ENCODE measurements around the gene GAK. TPM values are rescaled to one million over a fixed set of nuclear protein-coding genes. Genes with fewer than 3 reads are reported as not detected.

Gene GAK
- total RNA-seq, 1 donor from 2014 or later = 19.8 TPM

GRCh38 chr4:951594-952468 lies 19.7 kb upstream of the GAK start:
- no peaks in the 10 kb centered on the region for H3K9me3 ChIP-seq (ENCODE audit: control insufficient read depth in 3 of 3, low read length in 3 of 3)
- no peak overlapping the region for H3K4me3 ChIP-seq (ENCODE audit: low read length in 3 of 3)
- H3K4me1 ChIP-seq (ENCODE audit: control insufficient read depth in 3 of 3, insufficient read depth in 3 of 3, low read length in 3 of 3) = peaks cover 0 to 6% (median 5%) of the 10 kb centered on the region in 3 donors
- H3K9ac ChIP-seq (ENCODE audit: low read depth in 1 of 3, low read length in 3 of 3) = no peak overlapping the region
- H3K27ac ChIP-seq (ENCODE audit: low read depth, low read length) = no peak overlapping the region
- no peaks in the 10 kb centered on the region for H3K27me3 ChIP-seq (ENCODE audit: control insufficient read depth in 3 of 3, insufficient read depth in 3 of 3, low read length in 3 of 3)
- H3K36me3 ChIP-seq (ENCODE audit: control insufficient read depth in 3 of 3, insufficient read depth in 3 of 3, low read length in 3 of 3) = peaks cover 13 to 23% (median 15%) of the 10 kb centered on the region in 3 donors

DNA sequence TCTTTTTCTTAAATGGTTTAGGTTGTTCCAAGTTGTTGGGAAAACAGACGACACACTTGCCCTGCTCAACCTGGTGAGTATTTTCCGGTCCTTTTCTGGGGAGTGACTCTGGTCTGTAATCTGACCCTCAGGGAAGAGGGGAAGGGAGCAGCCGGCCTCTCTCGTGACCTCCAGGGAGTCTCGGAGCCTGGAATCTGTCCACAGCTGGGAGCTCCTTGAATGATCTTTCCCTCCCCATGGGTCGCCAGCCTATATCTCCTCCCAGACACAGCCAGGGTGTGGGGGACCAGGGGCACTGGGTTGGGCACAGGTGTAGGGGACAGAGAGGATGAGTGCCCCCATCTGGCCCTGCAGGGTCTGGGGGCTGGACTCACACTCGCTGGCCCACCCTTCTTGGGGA lies 19.1 kb upstream of the GAK start:
- Histone ChIP-seq H3K9ac (ENCODE audit: low read depth in 1 of 3, low read length in 3 of 3) (no peak overlapping the region), H3K4me3 (ENCODE audit: low read length in 3 of 3) (no peak overlapping the region), H3K36me3 (ENCODE audit: control insufficient read depth in 3 of 3, insufficient read depth in 3 of 3, low read length in 3 of 3) (peaks cover 13 to 23% (median 15%) of the 10 kb centered on the region in 3 donors), H3K27me3 (ENCODE audit: control insufficient read depth in 3 of 3, insufficient read depth in 3 of 3, low read length in 3 of 3) (no peaks in the 10 kb centered on the region), H3K9me3 (ENCODE audit: control insufficient read depth in 3 of 3, low read length in 3 of 3) (no peaks in the 10 kb centered on the region), H3K27ac (ENCODE audit: low read depth, low read length) (no peak overlapping the region), H3K4me1 (ENCODE audit: control insufficient read depth in 3 of 3, insufficient read depth in 3 of 3, low read length in 3 of 3) (peaks cover 0 to 6% (median 5%) of the 10 kb centered on the region in 3 donors)

- H3K4me3 ChIP-seq (ENCODE audit: low read length in 3 of 3) = no peak overlapping the region
- H3K27ac ChIP-seq (ENCODE audit: low read depth, low read length) = no peak overlapping the region
- H3K36me3 ChIP-seq (ENCODE audit: control insufficient read depth in 3 of 3, insufficient read depth in 3 of 3, low read length in 3 of 3) = peaks cover 10 to 25% (median 11%) of the 10 kb centered on the region in 3 donors
- H3K9me3 ChIP-seq (ENCODE audit: control insufficient read depth in 3 of 3, low read length in 3 of 3) = no peaks in the 10 kb centered on the region
- H3K4me1 ChIP-seq (ENCODE audit: control insufficient read depth in 3 of 3, insufficient read depth in 3 of 3, low read length in 3 of 3) = peaks cover 0 to 6% (median 5%) of the 10 kb centered on the region in 3 donors
- no peak overlapping the region for H3K9ac ChIP-seq (ENCODE audit: low read depth in 1 of 3, low read length in 3 of 3)
- no peaks in the 10 kb centered on the region for H3K27me3 ChIP-seq (ENCODE audit: control insufficient read depth in 3 of 3, insufficient read depth in 3 of 3, low read length in 3 of 3)
Measured at GRCh38 chr4:950136-951020, 18.3 kb upstream of the GAK start.

- Histone ChIP-seq H3K27me3 (ENCODE audit: control insufficient read depth in 3 of 3, insufficient read depth in 3 of 3, low read length in 3 of 3) (no peaks in the 10 kb centered on the region), H3K4me1 (ENCODE audit: control insufficient read depth in 3 of 3, insufficient read depth in 3 of 3, low read length in 3 of 3) (peaks cover 0 to 6% (median 5%) of the 10 kb centered on the region in 3 donors), H3K27ac (ENCODE audit: low read depth, low read length) (no peak overlapping the region), H3K9me3 (ENCODE audit: control insufficient read depth in 3 of 3, low read length in 3 of 3) (no peaks in the 10 kb centered on the region), H3K36me3 (ENCODE audit: control insufficient read depth in 3 of 3, insufficient read depth in 3 of 3, low read length in 3 of 3) (peaks cover 8 to 19% (median 11%) of the 10 kb centered on the region in 3 donors), H3K9ac (ENCODE audit: low read depth in 1 of 3, low read length in 3 of 3) (no peak overlapping the region), H3K4me3 (ENCODE audit: low read length in 3 of 3) (no peak overlapping the region)
Measured at GRCh38 chr4:949656-950055, 17.5 kb upstream of the GAK start.

GRCh38 chr4:948936-949300 lies 16.8 kb upstream of the GAK start:
- Histone ChIP-seq H3K9me3 (ENCODE audit: control insufficient read depth in 3 of 3, low read length in 3 of 3) (no peaks in the 10 kb centered on the region), H3K27ac (ENCODE audit: low read depth, low read length) (no peak overlapping the region), H3K36me3 (ENCODE audit: control insufficient read depth in 3 of 3, insufficient read depth in 3 of 3, low read length in 3 of 3) (peaks cover 6 to 15% (median 8%) of the 10 kb centered on the region in 3 donors), H3K9ac (ENCODE audit: low read depth in 1 of 3, low read length in 3 of 3) (no peak overlapping the region), H3K4me3 (ENCODE audit: low read length in 3 of 3) (no peak overlapping the region), H3K27me3 (ENCODE audit: control insufficient read depth in 3 of 3, insufficient read depth in 3 of 3, low read length in 3 of 3) (no peaks in the 10 kb centered on the region), H3K4me1 (ENCODE audit: control insufficient read depth in 3 of 3, insufficient read depth in 3 of 3, low read length in 3 of 3) (peaks cover 0 to 6% (median 5%) of the 10 kb centered on the region in 3 donors)

DNA sequence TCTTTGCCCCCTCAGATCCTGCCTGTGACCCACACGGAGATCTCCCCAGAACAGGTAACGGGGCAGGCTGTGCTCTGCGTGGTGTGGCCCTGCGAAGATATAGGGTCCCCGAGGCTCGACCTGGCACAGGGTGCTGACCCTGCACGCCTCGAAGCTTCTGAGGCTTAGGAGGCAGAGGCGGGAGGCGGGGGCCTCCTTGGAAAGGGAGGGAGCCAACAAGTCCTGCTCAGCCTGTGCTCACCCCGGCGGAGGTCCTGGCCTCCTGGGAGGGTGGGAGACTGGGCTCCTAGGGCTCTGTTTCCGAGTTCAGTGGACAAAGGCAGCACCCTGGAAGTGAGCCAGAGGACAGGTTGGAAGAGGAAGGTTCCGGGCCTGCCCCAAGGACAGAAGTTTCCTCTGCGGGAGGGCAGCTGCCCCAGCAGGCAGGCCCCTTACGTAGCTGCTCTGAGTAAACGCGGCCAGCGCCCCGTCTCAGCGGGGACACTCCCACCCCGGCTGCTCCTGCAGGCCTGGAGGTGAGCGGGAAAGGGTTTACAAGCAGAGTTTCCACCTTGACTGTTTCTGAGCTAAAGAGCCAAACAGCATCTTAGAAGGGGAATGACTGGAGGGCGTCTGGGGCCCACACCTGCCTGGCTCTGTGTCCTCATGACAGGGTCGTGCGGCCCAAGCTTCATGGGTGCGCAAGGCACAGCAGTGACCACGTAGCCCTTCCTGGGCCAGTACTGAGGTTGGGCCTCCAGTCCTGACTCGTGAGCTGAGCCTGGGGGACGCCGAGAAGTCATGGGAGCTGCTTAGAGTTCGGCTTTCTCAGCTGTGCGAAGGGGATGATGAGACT lies 16.2 kb upstream of the GAK start:
- Histone ChIP-seq H3K9ac (ENCODE audit: low read depth in 1 of 3, low read length in 3 of 3) (no peak overlapping the region), H3K4me3 (ENCODE audit: low read length in 3 of 3) (no peak overlapping the region), H3K4me1 (ENCODE audit: control insufficient read depth in 3 of 3, insufficient read depth in 3 of 3, low read length in 3 of 3) (peaks cover 0 to 6% (median 5%) of the 10 kb centered on the region in 3 donors), H3K27me3 (ENCODE audit: control insufficient read depth in 3 of 3, insufficient read depth in 3 of 3, low read length in 3 of 3) (no peaks in the 10 kb centered on the region), H3K27ac (ENCODE audit: low read depth, low read length) (no peak overlapping the region), H3K36me3 (ENCODE audit: control insufficient read depth in 3 of 3, insufficient read depth in 3 of 3, low read length in 3 of 3) (peaks cover 4 to 11% (median 4%) of the 10 kb centered on the region in 3 donors), H3K9me3 (ENCODE audit: control insufficient read depth in 3 of 3, low read length in 3 of 3) (no peaks in the 10 kb centered on the region)

GRCh38 chr4:947491-947971 lies 15.4 kb upstream of the GAK start:
- no peak overlapping the region for H3K9ac ChIP-seq (ENCODE audit: low read depth in 1 of 3, low read length in 3 of 3)
- H3K4me3 ChIP-seq (ENCODE audit: low read length in 3 of 3) = no peak overlapping the region

DNA sequence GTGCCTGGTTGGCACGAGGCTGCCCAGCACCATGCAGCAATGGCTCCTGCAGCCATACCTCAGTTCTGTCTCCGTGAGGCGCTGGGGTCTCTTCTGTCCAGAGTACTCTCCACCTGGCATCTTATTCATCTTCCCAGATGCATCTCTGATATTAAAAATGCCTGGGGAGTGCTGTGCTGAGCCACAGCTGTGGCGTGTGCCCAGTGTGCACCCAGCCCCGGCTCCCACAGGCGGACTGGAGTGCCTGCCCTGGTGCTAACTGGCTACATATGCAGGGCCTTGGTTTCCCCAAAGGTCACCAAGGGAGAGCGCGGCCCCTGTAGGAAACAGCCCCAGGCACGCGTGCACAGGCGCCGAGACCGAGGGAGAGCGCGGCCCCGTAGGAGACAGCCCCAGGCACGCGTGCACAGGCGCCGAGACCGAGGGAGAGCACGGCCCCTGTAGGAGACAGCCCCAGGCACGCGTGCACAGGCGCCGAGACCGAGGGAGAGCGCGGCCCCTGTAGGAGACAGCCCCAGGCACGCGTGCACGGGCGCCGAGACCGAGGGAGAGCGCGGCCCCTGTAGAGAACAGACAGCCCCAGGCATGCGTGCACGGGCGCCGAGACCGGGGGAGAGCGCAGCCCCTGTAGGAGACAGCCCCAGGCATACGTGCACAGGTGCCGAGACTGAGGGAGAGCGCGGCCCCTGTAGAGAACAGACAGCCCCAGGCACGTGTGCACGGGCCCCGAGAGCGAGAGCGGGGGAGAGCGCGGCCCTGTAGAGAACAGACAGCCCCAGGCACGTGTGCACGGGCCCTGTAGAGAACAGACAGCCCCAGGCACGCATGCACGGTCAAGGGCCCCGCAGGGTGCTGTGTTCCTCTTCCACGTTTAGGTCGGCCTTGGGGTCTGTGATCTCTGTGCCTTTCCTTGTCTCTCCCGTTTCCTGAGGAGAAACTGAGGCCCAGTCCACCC lies 14.7 kb upstream of the GAK start:
- Histone ChIP-seq H3K4me1 (ENCODE audit: control insufficient read depth in 3 of 3, insufficient read depth in 3 of 3, low read length in 3 of 3) (peaks cover 0 to 6% (median 5%) of the 10 kb centered on the region in 3 donors), H3K4me3 (ENCODE audit: low read length in 3 of 3) (no peak overlapping the region), H3K9me3 (ENCODE audit: control insufficient read depth in 3 of 3, low read length in 3 of 3) (no peaks in the 10 kb centered on the region), H3K27ac (ENCODE audit: low read depth, low read length) (no peak overlapping the region), H3K27me3 (ENCODE audit: control insufficient read depth in 3 of 3, insufficient read depth in 3 of 3, low read length in 3 of 3) (no peaks in the 10 kb centered on the region), H3K9ac (ENCODE audit: low read depth in 1 of 3, low read length in 3 of 3) (no peak overlapping the region), H3K36me3 (ENCODE audit: control insufficient read depth in 3 of 3, insufficient read depth in 3 of 3, low read length in 3 of 3) (peaks cover 0 to 6% (median 0%) of the 10 kb centered on the region in 3 donors)

More at GRCh38 chr4:947491-947971, 15.4 kb upstream of the GAK start:
- Histone ChIP-seq H3K9me3 (ENCODE audit: control insufficient read depth in 3 of 3, low read length in 3 of 3) (no peaks in the 10 kb centered on the region), H3K4me1 (ENCODE audit: control insufficient read depth in 3 of 3, insufficient read depth in 3 of 3, low read length in 3 of 3) (peaks cover 0 to 6% (median 5%) of the 10 kb centered on the region in 3 donors), H3K27ac (ENCODE audit: low read depth, low read length) (no peak overlapping the region), H3K27me3 (ENCODE audit: control insufficient read depth in 3 of 3, insufficient read depth in 3 of 3, low read length in 3 of 3) (no peaks in the 10 kb centered on the region), H3K36me3 (ENCODE audit: control insufficient read depth in 3 of 3, insufficient read depth in 3 of 3, low read length in 3 of 3) (peaks cover 0 to 6% (median 0%) of the 10 kb centered on the region in 3 donors)
